Nephron progenitor cell (in vitro differentiated cells): ENCODE results near the gene ZNF784.

ENCODE experiments used
- DNase-seq: peaks from one replicate; pipeline ENCODE4 v3.0.0; 2021
- H3K27ac Mint-ChIP-seq: 2 replicates; pipeline ENCODE4 v1.8.0; 2021; ENCODE audit warnings: mild to moderate bottlenecking, moderate library complexity, mixed read lengths
- H3K27me3 Mint-ChIP-seq: 2 replicates; pipeline ENCODE4 v1.8.0; 2021; ENCODE audit warnings: mild to moderate bottlenecking, low read depth, mixed read lengths; ENCODE audit not compliant: poor library complexity
- H3K36me3 Mint-ChIP-seq: 2 replicates; pipeline ENCODE4 v1.8.0; 2021; ENCODE audit warnings: low read depth, mixed read lengths
- H3K4me1 Mint-ChIP-seq: 2 replicates; pipeline ENCODE4 v1.8.0; 2021; ENCODE audit warnings: mixed read lengths
- H3K4me3 Mint-ChIP-seq: 2 replicates; pipeline ENCODE4 v1.8.0; 2021; ENCODE audit warnings: mild to moderate bottlenecking, moderate library complexity, mixed read lengths
- H3K9me3 Mint-ChIP-seq: 2 replicates; pipeline ENCODE4 v1.8.0; 2021; ENCODE audit warnings: mild to moderate bottlenecking, moderate library complexity, mixed read lengths
- CTCF ChIP-seq: fragments of 200-600 bp; sonication (generic); IDR thresholded peaks from 2 replicates; pipeline ENCODE4 v1.5.0; 2021; ENCODE audit warnings: antibody characterized with exemption

ZNF784 gene

GRCh38 chr19:55667006-55667381 lies 42.6 kb upstream of the ZNF784 start:
- H3K36me3 Mint-ChIP-seq: peaks cover 47% of the 10 kb centered on the region
- no peak overlapping the region for H3K4me3 Mint-ChIP-seq
- no peaks in the 10 kb centered on the region for H3K9me3 Mint-ChIP-seq
- DNase-seq: no peak
- H3K27ac Mint-ChIP-seq: peak overlapping the region; percentile 16
- peaks cover 3% of the 10 kb centered on the region for H3K27me3 Mint-ChIP-seq
- H3K4me1 Mint-ChIP-seq: peaks cover 16% of the 10 kb centered on the region
- TF ChIP-seq CTCF: no peak

- H3K27ac Mint-ChIP-seq: peak overlapping the region; percentile 16
- no peak for TF ChIP-seq CTCF
- no peaks in the 10 kb centered on the region for H3K9me3 Mint-ChIP-seq
- DNase-seq: no peak
- peaks cover 3% of the 10 kb centered on the region for H3K27me3 Mint-ChIP-seq
- peaks cover 17% of the 10 kb centered on the region for H3K4me1 Mint-ChIP-seq
- H3K36me3 Mint-ChIP-seq: peaks cover 51% of the 10 kb centered on the region
- H3K4me3 Mint-ChIP-seq: no peak overlapping the region
Observed at GRCh38 chr19:55666343-55667005, 42.1 kb upstream of the ZNF784 start.

GRCh38 chr19:55663846-55664536 lies 39.6 kb upstream of the ZNF784 start:
- Mint-ChIP-seq H3K27me3 (no peaks in the 10 kb centered on the region), H3K4me3 (no peak overlapping the region), H3K9me3 (no peaks in the 10 kb centered on the region), H3K27ac (peak overlapping the region; percentile 82), H3K36me3 (peaks cover 54% of the 10 kb centered on the region), H3K4me1 (peaks cover 12% of the 10 kb centered on the region)
- DNase-seq: no peak
- TF ChIP-seq CTCF: no peak

GRCh38 chr19:55661826-55662225 lies 37.5 kb upstream of the ZNF784 start:
- H3K27ac Mint-ChIP-seq: peak overlapping the region; percentile 82
- H3K4me1 Mint-ChIP-seq: peaks cover 30% of the 10 kb centered on the region
- H3K27me3 Mint-ChIP-seq: no peaks in the 10 kb centered on the region
- no peaks in the 10 kb centered on the region for H3K9me3 Mint-ChIP-seq
- TF ChIP-seq CTCF: no peak
- H3K4me3 Mint-ChIP-seq: no peak overlapping the region
- DNase-seq: no peak
- peaks cover 48% of the 10 kb centered on the region for H3K36me3 Mint-ChIP-seq

- Mint-ChIP-seq H3K36me3 (peaks cover 48% of the 10 kb centered on the region), H3K9me3 (no peaks in the 10 kb centered on the region), H3K27ac (peak overlapping the region; percentile 68), H3K4me1 (peaks cover 38% of the 10 kb centered on the region), H3K4me3 (no peak overlapping the region), H3K27me3 (no peaks in the 10 kb centered on the region)
- no peak for DNase-seq
- TF ChIP-seq CTCF: no peak
Observed at GRCh38 chr19:55660991-55661390, 36.6 kb upstream of the ZNF784 start.

- TF ChIP-seq CTCF: no peak
- peaks cover 43% of the 10 kb centered on the region for H3K36me3 Mint-ChIP-seq
- no peaks in the 10 kb centered on the region for H3K9me3 Mint-ChIP-seq
- H3K4me1 Mint-ChIP-seq: peaks cover 43% of the 10 kb centered on the region
- no peak overlapping the region for H3K27ac Mint-ChIP-seq
- no peak overlapping the region for H3K4me3 Mint-ChIP-seq
- no peaks in the 10 kb centered on the region for H3K27me3 Mint-ChIP-seq
- DNase-seq: no peak
Observed at GRCh38 chr19:55660404-55660803, 36.0 kb upstream of the ZNF784 start.
